Measurements from ENCODE around the gene ANKRD45.

- TF ChIP-seq CTCF (conservative IDR thresholded peaks at IDR 0.05): no peak
- TF ChIP-seq ZFX (IDR thresholded peaks at IDR 0.05): no peak
Measured at GRCh38 chr1:173580071-173580470, 89.6 kb downstream of the ANKRD45 start.
